GM12891 (cell line): ENCODE results near the gene PRSS57.

ENCODE experiments used
- PAX5 ChIP-seq: IDR thresholded peaks from 2 replicates; pipeline ENCODE4 v1.6.1; 2011; ENCODE audit warnings: low read length, moderate library complexity, mild to moderate bottlenecking; ENCODE audit not compliant: insufficient read depth, severe bottlenecking
- POLR2A ChIP-seq: IDR thresholded peaks from 2 replicates; pipeline ENCODE4 v1.6.1; 2011; ENCODE audit warnings: low read depth, low read length, control low read depth
- POLR2AphosphoS5 ChIP-seq: IDR thresholded peaks from 2 replicates; pipeline ENCODE4 v1.6.1; 2011; ENCODE audit warnings: low read depth, low read length, control low read depth
- POU2F2 ChIP-seq: IDR thresholded peaks from 2 replicates; pipeline ENCODE4 v1.6.1; 2011; ENCODE audit warnings: low read depth, mild to moderate bottlenecking, control low read depth, low read length, moderate library complexity
- SPI1 ChIP-seq: IDR thresholded peaks from 2 replicates; pipeline ENCODE4 v1.6.1; 2011; ENCODE audit warnings: low read depth, low read length, control low read depth
- TAF1 ChIP-seq: IDR thresholded peaks from 2 replicates; pipeline ENCODE4 v1.6.1; 2011; ENCODE audit warnings: low read depth, low read length, control low read depth

- TF ChIP-seq POLR2A (no peak), TAF1 (no peak), POLR2AphosphoS5 (no peak), SPI1 (no peak), POU2F2 (no peak), PAX5 (no peak)
Observed at GRCh38 chr19:677601-678436, 17.4 kb downstream of the PRSS57 start.
